ENCODE data around the gene MITF.

The MITF gene

DNA sequence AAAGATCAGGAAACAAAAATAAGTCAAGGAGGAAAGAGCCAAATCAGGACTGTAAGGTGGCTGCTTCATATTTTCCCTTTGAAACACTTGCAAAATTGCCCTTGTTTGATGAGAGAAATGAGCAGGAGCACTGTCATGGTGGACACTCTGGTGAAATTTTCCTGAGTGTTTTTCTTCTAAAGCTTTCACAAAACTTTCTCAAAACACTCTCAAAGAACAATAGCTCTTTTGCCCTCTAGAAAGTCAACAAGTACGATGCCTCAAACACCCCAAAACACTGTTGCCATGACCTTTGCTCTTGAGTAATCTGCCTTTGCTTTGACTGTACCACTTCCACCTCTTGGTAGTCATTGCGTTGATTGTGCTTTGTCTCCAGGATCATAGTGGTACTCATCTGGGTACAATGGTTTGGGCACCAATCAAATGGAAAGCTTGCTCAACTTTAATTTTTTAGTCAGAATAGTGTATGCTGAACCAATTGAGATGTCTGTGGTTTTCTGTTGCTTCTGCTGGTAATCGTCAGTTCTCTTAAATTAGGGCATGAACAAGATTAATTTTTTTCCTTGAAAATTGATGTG, 13.2 kb upstream of the MITF start:
- DNase-seq (ENCODE audit: low spot score) = no peak

DNA sequence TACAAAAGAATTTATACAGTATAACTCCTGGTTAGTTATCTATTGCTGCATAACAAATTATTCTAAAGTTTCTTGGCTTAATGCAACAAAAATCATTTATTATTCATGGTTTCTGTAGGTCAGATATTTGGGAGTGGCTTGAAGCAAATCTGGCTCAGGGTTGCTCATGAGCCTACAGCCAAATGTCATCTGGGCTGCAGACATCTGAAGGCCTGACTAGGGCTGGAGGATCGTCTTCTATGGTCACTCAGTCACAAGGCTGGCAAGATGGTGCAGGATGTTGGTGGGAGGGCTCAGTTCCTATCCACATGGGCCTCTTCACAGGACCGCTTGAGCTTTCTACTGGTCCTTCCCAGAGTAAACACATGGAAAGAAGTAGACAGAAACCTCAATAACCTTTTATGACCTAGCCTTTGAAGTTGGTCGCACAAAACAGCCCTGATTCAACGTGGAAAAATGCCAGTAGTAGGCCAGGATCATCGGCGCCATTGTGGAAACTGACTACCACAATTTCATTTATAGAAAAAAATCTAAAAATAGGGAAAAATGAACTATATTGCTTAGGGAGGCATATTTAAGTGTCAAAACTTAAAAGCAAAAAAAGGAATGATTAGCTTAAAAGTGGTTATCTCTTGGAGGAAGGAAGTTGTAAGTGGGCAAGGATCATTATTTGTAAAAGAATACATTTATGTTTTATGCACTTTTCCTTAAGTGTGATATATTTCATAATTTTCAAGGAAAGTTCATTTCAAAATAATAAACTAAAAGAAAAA, 9.9 kb upstream of the MITF start:
- no peak for DNase-seq (ENCODE audit: low spot score)

DNA sequence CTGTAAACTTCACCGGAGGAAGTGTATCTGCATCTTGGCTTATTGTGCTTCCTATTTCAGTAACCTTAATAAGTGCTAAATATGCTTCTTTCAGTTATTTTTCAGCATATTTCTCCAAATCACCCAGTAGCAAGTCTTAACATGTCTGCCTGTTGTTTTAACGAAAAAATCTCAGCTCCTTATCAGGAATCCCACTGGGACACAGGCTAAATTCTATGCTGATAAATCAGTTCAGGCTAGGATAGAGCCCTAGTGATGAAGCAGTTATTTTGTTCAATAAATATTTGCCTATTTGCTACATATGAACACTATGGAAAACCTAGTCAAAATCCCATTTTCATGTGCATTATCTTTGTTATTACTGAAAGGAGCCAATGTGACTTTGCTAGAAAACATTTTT, 8.2 kb upstream of the MITF start:
- DNase-seq (ENCODE audit: low spot score) = no peak

DNA sequence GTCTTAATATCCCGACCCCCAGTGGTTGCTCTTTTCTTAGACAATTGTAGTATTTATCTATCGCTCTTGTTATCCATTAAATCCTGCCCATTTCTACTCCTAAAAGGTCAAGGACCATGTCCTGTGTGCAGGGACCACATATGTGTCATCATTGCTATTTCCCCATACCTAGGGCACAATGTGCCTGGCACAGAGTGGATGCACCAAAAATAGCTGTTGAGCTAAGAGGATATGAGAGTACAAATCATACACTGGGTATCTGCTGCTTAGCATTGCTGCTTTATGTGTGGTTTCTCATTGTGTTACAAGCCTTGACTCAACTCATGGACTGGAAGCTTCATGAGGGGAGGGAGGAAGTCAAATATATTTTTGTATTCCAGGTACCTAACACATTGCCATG, 3.4 kb upstream of the MITF start:
- DNase-seq (ENCODE audit: low spot score) = no peak

DNA sequence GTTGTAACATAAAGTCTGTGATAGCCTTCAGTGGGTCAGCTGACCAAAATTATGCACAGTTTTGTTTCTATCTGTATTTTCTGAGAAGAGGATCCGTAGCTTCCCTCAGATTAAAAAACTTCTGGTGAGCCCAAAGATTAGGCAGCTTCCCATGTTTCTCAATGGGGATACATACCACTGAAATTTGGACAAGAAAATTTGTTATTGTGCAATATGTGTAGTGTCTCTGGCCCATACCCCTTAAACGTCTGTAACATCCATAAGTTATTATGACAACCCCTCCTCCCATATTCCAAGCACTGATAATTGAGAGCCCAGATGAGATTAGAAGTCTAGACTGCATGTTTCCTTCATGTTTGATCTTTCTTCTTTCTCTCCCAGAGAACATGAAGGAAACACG, 1.9 kb upstream of the MITF start:
- no peak for DNase-seq (ENCODE audit: low spot score)

DNA sequence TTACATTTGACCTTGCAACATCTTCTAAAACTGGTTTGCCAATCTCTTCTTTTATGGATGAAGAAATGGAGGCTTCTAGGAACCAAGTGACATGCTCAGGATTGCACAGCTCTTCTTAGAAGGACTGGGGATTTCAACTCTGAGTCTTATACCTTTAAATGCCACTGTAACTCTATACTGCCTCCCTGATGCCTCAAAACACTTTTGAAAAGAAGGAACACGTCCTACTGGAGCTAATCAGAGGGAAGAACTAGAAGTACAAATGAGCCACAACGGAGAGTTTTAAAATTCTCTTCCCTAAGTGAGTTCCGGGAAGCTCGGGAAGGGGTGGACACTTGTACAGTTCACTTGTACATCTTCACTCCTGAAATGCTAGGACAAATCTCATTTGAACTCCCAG, 949 bp upstream of the MITF start:
- peak; percentile 65 for DNase-seq (ENCODE audit: low spot score)

DNA sequence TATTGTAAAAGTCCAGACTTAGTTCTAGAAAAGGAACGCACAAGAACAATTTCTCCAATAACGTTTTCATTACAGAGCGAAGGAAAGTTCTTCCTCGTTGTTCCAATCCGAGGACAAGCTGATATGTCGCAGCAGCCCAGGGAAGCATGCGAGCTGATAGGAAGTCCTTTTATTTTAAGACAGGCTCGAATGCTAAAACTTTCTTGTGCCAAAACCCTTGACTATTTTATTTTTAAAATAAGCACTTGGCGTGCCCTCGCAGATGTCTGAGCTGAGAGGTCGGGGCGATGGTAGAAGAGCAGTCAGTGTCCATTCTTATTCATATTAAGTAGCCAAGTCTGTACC, 433 bp upstream of the MITF start:
- no peak for DNase-seq (ENCODE audit: low spot score)

DNA sequence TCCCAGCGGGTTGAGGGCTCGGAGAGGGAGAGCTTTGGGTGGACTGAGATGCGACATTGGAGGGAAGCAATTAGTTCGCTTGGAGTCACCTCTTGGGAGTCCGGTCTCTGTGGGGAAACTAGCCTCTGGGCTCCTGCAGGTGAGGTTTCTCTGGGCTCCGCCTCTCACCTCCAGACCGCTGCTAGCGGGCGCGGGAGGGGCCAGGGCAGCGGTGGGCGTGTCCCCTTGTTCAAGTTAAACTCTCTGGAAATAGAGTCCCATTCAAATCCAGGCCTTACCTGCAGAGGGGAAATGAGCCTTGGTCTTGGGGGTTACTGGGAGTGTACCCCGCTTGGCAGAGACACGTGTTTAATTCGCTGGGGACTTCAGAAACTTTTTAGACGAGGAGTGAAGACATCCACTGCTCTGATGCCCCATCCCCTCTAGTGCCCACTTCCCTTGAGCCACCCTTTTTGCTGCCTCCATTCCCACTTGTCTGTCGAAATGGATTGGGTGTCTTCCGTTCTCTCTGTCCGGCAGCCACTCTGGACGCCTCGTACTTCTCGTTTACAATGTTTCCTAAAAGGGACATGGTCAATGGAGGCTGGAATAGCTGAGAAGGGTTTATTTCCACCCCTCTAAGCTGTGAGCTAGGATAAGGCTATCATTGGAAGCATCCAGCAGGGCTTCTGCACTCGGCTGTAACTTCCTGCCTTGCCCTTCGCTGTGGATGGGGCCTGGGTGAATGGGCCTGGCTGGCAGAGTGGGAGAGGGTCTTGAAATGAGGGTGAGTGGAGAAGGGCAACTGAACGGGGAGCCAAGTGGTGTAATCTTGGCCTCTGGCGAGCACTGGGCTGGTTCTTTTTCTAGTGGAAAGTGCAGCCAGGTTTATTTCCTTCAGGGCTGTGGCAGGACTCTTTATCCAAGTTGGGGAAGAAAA, 1.1 kb downstream of the MITF start:
- peak; percentile 45 for DNase-seq (ENCODE audit: low spot score)

DNA sequence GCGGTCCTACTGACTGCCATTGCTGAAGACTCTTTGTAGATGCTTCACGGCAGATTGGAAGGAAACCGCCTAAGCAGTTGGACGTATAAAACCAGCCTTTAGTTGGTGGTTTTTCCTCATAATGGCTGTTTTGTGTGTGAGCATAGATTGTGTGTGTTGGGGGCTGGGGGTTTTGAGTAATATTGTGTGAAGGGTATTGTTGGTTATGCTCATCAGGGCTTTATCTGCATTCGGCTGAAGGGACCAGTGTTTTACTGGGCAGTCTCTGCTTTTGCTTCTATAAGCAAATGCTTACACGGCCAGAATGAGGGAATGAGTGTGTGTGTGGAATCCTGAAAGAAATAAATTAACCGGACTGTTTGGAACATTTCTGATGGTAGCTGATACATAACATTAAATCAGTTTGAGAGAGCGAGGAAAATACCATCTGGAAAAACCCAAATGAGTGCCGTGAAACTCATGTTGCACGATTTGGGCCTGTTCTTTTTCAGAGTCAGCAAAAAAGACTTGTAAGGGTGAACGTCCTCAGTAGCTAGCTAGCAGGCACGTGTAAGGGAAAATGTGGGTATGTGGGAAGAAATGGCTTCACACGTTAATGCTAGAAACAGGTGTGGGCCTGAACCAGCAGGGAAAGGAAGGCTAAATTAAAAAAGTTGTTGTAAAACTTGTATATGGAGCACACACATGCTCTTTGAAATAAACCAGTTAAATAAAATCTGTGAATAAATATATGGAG, 1.9 kb downstream of the MITF start:
- DNase-seq (ENCODE audit: low spot score) = peak; percentile 80

DNA sequence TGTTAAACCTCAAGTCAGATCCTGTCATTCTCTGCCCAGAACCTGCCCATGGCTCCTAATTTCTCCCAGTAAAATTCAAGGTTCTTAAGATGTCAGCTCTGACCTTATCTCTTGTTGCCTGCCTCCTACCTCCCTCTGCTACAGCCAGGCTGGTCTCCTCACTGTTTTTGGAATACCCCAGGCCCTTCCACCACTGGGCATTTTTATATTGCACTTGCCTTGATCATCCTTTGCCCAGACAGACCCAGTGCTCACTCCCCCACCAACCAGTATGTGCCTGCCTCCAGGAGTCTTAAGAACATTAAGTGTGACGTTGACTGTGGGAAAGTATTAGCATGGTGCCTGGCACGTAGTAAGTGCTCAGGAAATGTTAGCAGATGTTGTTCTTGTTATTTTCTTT, 3.1 kb downstream of the MITF start:
- no peak for DNase-seq (ENCODE audit: low spot score)

DNA sequence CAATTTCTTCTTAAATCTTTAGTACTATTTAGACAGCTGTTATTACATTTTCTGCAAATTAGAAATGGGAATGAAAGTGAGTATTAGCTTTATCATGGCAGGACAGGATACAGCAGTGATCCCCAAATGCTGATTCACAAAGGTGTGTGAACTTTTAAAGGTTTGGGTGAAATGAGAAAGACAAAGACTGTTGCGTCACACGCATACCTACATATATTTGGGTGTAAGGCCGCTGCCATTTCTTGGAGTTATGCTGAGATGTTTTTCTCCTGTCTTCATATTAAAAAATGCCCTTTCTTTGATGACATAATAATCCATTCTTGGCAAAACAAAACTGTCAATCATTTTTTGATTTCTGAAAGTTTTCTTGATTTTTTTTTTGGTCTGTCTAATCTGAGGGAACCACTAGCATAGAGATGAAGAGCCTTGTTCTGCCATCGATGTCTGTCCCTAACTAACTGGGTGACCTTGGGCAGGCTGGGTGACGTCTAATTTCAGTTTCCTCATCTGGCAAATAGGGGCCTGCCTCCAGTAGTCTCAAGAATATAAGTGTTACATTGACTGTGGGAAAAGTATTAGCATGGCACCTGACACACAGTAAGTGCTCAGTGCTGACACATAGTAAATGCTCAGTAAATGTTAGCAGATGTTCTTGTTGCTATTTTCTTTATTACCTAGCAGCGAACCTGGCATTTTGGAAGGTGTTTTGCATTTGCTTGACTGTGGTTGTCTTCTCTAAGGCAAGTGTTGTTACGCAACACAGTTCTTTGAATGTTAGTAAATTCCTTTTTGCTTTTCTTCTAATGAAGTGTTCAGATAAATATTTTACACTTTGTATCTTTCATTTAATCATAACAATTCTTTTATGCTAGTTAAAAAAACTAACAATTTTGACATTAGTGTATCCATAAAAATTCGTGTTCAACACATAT, 5.0 kb downstream of the MITF start:
- no peak for DNase-seq (ENCODE audit: low spot score)

DNA sequence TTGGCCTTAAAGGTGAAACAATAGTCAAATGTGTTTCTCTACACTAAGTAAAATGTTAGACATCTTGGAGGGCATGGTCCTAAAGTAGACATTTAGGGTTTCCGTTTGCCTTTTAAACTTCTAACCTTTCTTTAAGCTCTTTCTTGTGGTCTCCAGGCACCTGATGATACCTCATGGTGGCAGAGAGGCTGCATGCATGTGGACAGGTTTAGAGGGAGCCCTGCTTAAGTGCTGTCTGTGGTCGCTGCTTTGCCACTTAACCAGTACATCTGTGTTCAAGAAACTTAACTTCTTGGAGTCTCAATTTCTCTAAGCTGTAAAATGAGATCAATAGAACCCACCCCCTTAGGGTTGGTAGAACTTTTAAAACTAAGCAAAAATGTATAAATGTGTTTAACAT, 6.2 kb downstream of the MITF start:
- DNase-seq (ENCODE audit: low spot score) = no peak

DNA sequence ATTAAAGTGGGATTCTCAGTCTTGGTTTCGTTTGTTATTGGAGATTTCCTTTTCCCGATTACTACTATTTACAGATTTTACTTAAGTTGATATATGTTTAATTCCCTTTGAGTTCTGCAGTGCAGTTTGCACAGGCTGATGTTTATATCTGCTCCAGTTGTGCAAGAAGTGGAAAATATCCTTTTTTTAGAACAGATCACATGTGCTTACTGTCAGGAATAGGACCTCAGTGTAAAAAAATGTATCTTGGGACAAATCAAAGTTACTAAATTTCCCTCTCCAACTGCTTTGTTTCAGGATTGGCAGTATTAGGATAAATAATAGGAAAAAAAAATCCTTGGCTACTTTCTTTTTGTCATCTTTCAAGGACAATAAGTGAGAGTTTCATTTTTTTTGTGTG, 6.9 kb downstream of the MITF start:
- DNase-seq (ENCODE audit: low spot score) = peak; percentile 28

DNA sequence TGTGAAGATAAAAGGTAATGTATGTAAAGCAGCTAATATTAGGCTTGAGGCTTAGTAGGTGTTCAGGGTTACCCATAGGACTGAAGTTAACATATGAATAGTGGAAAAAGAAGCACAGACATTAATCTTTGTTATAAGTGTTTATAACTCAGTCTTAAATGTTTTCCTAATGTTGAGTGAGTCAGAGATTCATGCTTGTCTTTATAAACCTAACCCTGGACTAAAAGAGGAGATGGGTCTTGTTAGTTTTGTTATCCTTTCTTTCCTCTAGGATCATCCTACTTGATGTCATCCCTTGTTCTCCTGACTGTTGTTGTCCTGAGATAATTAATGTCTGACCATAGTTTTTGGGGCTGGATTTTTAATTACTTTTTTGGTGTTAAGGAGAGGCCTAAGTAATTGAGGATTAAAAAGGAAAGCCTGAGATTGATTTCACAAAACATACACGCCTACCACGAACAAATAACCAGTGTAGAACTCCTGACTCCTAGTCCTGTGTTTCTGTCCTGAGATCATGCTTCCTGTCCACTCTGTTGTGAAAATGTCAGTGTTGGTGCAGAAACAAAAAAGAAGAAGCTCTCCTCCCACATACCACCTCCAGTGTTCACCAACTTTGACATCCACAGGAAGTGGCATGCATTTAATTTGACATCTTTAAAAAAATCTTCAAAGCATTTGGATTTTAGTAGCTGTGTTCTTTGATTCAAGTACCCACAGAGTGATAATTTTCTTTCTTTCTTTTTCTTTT, 8.4 kb downstream of the MITF start:
- peak; percentile 41 for DNase-seq (ENCODE audit: low spot score)

DNA sequence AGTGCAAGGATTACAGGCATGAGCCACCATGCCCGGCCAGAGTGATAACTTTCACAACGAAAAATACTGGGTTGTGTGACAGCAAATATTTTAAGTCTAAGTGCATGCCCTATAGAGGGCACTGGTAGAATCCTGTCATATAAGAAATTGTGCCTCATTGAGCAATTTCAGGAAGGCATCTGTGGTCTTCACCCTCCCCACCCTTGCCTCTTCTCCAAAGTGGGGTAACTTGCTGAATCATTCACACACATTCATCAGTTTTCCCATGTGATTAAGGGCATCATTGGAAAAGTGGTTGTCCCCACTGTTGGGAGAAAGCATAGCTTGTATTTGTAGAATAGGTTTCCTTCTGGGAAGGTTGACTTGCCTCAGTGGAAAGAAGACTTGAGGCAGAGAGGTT, 9.2 kb downstream of the MITF start:
- no peak for DNase-seq (ENCODE audit: low spot score)

DNA sequence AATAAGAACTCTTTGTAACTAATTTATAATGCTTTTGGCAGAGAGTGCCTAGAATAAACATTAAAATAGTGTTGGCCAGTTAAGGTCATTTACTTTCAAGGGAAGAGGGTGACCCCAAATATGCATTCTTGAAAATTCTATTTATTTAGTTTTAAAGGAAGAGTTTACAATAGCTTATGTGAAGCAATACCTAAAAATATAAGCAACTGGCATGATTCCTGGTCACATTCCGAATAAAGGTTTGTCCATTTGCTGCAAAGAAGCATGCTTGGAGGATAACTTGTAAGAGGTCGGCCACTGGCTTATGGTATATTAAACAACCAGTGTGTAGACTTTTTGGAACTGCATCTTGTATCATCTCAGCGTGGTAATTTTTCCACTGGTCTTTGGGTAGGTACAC, 10.2 kb downstream of the MITF start:
- DNase-seq (ENCODE audit: low spot score) = no peak

DNA sequence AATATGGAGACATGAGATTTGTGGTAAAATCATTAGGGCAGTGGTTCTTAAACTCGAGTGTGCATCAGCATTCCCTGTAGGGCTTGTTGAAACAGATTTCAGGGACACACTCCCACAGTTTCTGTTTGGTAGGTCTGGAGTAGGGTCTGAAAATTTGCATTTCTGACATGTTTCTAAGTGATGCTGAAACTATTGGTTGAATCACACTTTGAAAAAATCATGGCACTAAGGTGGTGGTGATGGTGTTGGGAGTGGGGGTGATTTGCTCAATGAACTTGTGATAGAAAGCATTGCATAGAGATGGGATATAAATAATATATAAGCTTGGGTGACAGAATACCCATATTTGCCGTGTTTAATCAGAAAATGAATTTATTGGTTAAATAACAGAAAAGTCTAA, 11.3 kb downstream of the MITF start:
- DNase-seq (ENCODE audit: low spot score) = no peak

DNA sequence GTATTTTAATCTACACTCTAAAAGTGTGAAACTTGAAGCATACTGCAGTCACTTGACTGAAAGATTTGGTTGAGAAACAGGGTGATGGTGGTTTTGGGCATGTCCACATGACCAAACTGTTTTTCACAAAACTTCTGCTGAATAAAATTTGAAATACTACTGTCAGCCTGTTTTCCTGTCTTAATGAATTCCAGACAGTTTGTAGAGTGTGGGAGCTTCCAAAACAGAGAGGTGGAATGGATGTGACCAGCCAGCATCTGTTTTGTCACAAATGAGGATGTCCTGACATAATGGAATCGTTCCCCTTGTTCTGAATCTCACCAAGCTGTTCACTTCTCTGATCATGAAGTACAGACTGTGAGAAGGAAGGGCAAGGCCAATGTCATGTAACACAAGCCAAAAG, 11.8 kb downstream of the MITF start:
- DNase-seq (ENCODE audit: low spot score) = no peak

DNA sequence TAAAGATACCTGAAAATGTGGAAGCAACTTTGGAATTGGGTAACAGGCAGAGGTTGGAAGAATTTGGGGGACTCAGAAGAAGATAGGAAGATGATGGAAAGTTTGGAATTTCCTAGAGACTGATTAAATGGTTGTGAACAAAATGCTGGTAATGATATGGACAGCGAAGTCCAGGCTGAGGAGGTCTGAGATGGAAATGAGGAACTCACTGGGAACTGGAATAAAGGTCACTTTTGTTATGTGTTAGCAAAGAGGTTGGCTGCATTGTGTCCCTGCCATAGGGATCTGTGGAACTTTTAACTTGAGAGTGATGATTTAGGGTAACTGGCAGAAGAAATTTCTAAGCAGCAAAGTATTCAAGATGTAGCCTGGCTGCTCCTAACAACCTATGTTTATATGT, 13.0 kb downstream of the MITF start:
- no peak for DNase-seq (ENCODE audit: low spot score)

DNA sequence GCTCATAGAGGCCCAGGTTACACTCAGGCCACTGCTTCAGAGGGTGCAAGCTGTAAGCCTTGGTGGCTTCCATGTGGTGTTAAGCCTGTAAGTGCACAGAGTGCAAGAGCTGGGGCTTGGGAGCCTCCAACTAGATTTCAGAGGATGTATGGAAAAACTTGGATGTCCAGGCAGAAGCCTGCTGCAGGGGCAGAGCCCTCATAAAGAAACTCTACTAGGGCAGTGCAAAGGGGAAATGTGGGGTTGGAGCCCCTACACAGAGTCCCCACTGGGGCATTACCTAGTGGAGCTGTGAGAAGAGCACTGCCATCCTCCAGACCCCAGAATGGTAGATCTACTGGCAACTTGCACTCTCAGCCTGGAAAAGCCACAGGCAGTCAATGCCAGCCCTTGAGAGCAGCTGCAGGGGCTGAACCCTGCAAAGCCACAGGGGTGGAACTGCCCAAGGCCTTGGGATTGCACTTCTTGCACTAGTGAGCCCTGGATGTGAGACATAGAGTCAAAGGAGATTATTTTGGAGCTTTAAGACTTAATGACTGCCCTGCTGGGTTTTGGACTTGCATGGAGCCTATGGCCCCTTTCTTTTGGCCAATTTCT, 14.0 kb downstream of the MITF start:
- DNase-seq (ENCODE audit: low spot score) = no peak
